GM12892 (cell line): ENCODE data around the gene PSMB5.

Experiments
- POLR2AphosphoS5 ChIP-seq: IDR thresholded peaks from 2 replicates; pipeline ENCODE4 v1.6.1; 2011; ENCODE audit warnings: low read depth, low read length, control low read depth
- TAF1 ChIP-seq: IDR thresholded peaks from 2 replicates; pipeline ENCODE4 v1.6.1; 2011; ENCODE audit warnings: low read depth, mild to moderate bottlenecking, control low read depth, low read length, borderline replicate concordance

DNA sequence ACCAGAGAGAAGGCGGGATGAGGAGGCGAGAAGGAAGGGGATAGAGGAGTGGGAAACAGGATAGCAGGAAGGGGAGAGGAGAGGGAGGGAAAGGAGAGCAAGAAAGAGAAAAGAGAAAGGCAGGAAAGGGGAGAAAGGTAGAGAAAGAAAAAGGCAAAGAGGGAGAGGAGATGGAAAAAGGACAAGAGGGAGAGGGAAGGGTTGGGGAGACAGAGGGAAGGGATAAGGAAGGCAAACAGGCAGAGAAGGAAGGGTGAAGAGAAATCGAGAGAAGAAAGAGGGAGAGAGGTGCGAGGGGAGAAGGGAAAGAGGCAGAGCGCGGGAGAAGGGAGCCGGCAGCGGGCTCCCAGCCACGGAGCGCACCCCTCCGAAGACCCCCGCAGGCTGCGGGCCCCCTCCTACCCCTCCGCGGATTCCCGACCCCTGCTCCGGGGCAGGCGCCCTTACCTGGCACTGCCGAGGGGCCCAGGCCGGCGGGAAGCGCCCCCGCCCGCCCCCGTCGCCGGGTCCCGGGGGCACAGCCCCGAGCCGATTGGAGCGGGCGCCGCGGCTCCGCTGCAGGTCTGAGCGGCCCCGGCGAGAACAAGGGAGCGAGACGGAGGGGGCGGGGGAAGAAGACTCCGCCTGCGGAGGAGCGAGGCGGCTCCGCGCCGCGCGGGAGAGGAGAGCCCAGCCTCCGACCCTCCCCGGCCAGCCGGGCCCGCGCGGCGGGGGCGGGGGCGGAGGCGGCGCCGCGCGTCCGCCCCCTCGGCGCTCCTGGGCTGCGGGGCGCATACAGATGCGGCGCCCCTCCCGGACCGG, 22.5 kb upstream of the PSMB5 start, which contains the start of gene CDH24:
- TF ChIP-seq POLR2AphosphoS5 (no peak), TAF1 (no peak)
